Epidermal melanocyte (primary cell): Measurements from ENCODE around the gene RETREG3.
"Not testable (repeated sequence)": the region's sequence is repeated elsewhere in the genome, so short reads cannot be mapped to it uniquely, and the experiment has no call there.

Experiments used
- DNase-seq: peaks from one replicate; pipeline ENCODE4 v3.0.0; 2011; ENCODE audit warnings: low spot score; ENCODE audit not compliant: insufficient read length

The RETREG3 gene, protein sequence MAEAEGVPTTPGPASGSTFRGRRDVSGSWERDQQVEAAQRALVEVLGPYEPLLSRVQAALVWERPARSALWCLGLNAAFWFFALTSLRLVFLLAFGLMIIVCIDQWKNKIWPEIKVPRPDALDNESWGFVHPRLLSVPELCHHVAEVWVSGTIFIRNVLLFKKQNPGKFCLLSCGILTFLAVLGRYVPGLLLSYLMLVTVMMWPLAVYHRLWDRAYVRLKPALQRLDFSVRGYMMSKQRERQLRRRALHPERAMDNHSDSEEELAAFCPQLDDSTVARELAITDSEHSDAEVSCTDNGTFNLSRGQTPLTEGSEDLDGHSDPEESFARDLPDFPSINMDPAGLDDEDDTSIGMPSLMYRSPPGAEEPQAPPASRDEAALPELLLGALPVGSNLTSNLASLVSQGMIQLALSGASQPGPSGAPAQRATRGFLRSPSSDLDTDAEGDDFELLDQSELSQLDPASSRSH

DNA sequence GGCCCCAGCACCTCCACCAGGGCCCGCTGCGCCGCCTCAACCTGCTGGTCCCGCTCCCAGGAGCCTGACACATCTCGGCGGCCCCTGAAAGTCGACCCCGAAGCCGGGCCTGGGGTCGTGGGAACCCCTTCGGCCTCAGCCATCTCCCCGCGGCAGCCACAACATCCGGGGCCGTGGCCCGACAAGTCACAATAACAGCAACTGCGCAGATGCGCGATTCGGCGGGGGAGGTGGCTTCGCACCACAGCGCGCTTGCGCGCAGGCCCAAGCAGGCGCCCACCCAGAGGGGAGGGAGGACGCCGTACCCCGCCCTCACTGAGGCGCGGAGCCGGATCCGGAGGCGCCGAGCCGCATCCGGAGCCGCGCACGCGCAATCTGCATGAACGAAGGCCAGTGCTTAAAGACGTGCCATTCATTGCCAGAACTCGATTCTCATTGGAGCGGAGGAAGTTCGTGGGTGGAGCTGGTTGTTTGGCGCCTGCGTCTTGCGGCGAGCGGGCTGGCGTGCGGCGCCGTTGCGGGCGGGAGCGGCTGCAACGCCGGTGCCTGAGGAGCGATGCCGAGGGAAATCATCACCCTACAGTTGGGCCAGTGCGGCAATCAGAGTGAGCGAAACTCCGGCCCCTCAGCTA, at the start of gene RETREG3, which contains the start of gene TUBG1:
TSS of gene RETREG3 (minus strand) at position 193 of the 632 bp plus-strand sequence. CDS start at position 143, 50 bp downstream.
TSS of gene TUBG1 (plus strand) at position 502 of the 632 bp plus-strand sequence. CDS start at position 557, 55 bp downstream.
- DNase-seq: peak; percentile 98

DNA sequence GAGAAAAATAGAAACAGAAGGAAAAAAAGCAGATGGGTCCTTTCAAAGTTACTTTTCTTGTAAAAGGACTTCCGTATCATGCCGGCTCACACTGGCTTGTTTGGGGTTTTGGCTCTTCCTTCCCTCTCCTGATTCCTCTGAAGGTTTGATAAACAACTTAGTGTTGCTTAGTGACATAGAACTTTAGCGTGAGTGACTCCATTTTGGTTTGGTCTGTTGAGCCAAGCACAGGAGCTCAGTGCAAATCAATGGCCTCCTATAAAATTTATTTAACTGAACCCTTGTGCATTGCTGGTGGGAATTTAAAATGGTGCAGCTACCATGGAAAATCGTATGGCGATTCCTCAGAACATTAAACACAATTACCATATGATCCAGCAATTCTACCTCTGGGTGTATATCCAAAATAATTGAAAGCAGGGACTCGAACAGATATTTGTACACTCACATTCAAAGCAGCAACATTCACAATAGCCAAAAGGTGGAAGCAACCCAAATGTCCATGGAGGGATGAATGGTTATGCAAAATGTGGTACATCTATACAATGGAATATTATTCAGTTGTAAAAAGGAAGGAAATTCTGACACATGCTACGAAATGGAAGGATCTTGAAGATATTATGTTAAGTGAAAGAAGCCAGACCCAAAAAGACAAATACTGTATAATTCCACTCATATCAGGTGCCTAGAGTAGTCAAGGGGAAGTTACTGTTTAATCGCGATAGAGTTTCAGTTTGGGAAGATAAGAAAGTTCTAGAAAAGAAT, 48.8 kb upstream of the RETREG3 start:
- DNase-seq: no peak

DNA sequence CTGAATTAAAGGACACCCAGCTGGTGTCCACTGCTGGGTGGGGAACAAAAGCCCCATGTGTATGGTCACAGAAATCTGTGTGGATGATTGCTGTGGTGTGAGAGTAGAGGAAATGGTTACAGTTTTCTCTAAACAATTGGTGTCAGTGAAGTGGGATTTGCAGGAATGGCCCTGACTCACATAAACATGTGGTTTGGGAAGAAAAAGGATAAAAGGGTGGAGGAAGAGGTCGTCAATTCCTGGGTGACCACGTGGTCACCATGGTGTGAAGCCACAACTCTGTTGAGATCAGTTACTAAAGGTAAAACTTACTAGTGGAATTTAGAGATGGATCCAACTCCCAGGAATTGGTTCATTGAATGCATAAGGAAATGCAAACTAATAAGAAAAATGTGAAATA, 46.4 kb upstream of the RETREG3 start:
- no peak for DNase-seq

DNA sequence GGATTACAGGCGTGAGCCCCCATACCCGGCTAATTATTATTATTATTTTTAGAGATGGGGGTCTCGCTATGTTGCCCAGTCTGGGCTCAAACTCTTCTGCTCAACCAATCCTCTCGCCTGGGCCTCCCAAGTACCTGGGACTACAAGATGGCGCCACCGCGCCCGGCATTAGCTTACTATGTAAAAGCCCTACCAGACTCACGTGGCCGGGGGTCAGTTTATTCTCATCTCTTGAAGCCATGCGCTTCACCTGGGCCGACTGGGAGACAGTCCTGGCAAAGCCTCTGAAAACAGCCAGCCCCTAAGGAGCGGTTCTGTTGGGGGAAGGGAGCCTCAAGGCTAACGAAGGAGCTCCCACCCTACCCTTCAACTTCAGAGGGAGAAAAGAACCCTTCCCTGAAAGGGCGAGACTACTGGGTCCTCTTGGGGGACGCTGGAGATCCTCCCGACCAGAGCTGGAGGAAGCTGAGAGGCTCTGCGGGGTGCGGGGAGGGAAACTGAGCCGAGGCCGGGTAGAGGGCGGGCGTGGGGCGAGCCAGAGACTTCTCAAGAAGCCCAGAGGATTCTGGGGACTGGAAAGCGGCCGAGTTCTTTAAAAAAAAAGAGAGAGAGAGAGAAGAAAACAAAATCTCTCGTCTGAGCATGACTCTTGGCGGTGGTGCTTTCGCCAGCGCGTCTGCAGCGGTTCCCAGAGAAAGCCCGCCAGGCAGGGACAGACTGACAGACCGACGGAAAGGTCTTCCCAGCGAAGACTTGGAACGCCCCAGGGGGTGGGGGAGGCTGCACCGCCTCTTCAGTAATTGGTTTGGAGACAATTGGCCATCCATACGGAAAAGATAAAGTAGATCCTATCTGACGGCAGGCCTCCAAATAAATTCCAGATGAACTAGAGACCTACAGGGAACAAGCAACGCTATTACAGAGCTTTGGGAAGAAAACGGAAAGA, 44.3 kb upstream of the RETREG3 start:
- peak; percentile 57 for DNase-seq

DNA sequence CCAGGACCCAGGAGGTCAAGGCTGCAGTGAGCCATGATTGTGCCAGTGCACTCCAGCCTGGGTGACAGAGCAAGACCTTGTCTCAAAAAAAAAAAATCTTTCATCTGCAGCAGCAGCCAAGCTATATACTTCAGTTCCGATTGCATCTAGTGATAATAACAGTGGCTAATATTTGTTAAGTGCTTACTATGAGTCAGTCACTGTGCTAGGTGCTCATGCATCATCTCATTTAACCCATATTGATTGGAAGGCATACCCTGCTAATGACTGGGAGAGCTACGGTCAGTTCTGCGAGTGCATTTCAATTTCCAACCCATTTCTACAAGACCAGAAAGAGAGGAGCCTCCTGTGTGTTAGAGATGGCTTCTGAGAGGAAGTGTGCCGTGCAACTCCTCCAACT, 42.2 kb upstream of the RETREG3 start:
- DNase-seq: no peak

DNA sequence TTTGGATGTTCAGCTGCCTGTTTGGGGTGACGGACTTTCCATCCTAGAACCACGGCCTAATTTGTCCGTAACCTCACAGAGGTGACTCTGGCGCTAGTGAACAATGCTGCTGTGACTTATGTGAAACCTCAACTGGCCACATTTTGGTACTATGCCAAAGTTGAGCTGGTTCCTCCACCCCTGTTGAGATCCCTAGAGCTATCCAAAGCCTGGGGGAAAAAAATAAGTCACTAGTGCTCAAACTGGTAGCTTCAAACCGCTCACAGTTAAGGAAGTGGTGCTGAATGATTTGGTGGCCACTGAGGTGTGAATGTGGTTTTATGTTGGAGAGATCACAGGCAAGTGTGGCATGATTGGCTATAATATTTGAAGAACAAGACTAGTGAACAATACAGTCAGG, 38.6 kb upstream of the RETREG3 start:
- no peak for DNase-seq

DNA sequence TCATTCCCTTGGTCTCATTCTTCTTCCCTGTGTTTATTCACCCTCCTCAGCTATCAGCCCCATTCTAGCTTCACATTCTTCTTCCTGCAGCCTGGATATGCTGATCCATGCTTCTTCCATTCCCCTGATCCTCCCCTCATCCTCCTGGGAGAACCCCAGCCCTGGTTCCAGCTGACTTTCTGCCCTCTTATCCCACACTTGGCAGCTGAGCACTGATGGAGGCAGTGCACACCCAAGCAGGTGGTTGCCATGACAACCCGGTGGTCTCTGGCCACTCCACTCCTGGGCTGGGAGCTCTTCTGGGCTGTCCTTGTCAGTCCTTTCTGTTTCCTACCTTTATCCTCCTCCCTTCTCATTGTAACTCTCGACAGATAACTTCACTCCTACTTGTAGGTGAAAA, 33.2 kb upstream of the RETREG3 start:
- DNase-seq: no peak

DNA sequence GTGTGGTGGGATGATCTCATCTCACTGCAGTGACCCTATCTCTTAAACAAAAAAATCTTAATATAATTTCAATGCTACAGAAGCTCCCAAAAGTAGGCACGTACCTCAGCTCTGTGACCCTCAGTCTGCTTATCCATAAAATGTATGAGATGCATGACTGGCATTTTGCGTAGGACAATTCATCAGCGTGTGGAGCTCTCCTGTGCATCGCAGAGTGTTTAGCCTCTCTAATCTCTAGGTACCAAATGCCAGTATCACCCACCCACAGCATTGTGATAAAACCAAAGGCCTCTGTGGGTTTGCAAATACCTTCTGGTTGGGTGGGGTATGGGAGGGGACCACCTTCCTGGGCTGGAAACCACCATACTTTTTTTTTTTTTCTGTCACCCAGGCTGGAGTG, 30.9 kb upstream of the RETREG3 start:
- no peak for DNase-seq

DNA sequence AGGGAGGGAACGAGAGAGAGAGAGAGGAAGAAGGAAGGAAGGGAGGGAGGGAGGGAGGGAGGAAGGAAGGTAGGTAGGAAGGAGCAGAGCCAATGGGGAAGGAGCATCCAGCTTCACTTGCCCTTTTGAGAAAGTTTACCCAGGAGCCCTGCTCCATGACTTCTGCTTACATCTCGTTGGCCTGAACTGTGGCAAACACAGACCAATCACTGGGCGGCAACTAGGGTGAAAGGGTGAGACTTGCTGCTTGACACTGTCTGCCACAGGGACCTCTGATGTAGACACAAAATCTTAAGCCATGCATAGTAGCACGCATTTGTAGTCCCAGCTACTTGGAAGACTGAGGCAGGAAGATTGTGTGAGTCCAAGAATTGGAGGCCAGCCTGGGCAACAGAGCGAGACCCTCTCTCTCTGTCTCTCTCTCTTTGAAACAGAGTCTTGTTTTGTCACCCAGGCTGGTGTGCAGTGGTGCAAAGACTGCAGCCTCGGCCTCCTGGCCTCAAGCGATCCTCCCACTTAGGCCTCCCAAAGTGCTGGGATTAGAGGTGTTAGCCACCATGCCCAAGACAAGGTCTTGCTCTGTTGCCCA, 30.4 kb upstream of the RETREG3 start:
- no peak for DNase-seq

DNA sequence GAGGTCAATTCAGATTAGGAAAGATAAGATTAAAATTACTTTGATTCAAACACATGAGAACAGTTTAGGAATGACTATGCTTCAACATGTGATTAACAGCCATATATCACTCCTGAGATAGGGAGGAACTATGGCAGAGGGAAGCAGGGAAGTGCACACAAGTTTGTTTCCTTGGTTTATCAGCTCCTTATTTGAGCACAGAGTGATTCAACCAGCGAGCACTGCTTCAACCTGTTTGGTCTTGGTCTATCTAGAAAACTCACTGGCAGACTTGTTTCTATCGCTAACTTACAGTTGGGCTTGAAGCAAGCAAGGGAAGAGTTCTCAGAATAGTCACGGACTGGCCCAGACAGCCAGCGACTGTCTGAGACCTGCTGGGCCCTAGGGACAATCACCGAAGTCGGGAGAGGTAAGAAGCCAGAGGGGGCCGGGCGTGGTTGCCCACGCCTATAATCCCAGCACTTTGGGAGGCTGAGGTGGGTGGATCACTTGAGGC, 23.8 kb upstream of the RETREG3 start:
- no peak for DNase-seq

DNA sequence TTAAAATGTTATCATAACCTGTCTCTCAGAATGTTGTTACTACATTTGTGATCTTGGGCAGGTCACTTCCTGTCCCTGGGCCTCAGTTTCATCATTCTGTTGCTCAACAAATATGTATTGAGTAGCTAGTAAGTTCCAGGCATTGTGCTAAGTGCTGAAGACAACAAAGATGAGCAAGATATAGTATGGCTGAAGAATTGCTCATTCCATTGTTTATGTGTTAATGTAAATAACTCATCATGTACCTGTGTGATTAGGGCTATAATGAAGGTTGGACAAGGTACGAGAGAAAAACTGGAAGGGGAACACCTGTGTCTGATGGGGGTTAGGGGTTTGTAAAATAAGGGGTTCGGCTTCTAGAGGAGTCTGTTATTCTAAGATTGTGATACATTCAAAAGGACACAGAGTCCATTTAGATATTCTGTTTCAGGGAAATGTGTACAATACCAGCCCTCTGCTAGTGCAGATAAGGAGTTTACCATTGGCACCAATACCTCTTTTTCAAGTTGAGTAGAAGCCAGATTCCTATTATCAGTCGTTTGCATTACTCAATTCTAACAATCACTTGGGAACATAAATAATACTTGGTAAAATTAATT, 20.3 kb upstream of the RETREG3 start:
- DNase-seq: no peak

DNA sequence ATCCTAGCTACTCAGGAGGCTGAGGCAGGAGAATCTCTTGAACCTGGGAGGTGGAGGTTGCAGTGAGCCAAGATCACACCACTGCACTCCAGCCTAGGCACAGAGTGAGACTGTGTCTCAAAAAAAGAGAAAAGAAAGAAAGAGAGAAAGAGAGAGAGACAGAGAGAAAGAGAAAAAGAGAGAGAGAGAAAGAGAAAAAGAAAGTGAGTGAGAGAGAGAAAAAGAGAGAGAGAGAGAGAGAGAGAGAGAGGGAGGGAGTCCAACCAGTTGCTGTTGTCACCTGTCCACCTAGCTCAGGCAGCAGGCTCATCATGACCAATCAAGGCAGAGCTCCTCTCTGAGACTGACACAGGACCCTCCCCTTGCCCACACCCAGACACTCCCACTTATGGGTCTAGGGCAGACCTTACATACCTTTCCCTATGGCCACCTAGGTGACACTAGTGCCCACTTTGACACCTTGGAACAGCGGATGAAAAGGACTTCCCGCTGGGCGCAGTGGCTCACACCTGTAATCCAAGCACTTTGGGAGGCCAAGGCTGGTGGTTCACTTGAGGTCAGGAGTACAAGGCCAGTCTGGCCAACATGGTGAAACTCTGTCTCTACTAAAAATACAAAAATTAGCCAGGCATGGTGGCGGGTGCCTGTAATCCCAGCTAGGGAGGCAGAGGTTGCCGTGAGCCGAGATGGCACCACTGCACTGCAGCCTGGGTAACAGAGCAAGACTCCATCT, 18.0 kb upstream of the RETREG3 start:
- DNase-seq: not testable (repeated sequence)

DNA sequence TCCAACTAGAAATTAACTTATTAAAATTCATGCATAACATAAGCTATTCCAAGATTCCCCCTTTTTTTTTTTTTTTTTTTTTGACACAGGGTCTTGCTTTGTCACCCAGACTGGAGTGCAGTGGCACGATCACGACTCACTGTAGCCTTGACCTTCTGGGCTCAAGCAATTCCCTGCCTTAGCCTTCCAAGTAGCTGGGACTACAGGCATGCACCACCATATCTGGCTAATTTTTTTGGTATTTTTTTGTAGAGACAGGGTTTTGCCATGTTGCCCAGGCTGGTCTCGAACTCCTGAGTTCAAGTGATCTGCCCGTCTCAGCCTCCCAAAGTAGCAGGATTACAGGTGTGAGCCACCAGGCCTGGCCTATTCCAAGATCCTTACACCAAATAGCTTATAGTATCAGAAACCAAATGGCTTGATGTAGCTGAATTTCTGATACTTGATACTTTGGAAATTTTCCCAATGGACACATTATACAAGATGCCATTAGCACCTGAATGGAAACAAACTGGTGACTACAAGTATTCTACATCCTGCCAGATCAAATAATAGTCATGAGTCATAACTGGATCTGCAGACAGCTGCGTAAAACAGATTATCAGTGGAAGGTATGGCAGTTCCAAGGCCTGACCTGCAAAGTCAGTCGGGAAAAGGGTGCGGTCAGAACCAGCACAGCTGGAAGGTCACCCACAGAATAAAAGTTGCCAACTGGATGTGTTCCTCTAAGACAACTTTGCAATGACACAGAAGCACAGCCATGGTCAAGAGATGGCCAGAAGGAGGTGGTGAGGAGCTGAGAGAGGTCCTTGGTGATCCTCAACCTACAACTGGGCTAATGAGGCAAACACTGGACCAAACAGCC, 14.8 kb upstream of the RETREG3 start:
- DNase-seq: no peak

DNA sequence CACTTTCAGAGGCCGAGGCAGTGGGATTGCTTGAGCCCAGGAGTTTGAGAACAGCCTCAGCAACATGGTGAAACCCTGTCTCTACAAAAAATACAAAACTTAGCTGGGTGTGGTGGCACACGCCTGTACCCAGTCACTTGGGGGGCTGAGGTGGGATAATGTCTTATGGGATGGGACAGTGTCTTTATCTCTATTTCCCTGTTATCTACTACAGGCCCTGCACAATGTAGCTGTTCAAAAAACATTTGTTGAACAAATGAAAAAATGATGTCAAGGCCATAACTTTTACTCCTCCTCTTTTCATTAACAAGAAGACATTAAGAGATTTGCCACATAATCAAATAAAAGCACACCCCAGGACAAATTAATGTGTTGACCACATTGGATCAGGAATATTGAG, 14.1 kb upstream of the RETREG3 start:
- DNase-seq: no peak

DNA sequence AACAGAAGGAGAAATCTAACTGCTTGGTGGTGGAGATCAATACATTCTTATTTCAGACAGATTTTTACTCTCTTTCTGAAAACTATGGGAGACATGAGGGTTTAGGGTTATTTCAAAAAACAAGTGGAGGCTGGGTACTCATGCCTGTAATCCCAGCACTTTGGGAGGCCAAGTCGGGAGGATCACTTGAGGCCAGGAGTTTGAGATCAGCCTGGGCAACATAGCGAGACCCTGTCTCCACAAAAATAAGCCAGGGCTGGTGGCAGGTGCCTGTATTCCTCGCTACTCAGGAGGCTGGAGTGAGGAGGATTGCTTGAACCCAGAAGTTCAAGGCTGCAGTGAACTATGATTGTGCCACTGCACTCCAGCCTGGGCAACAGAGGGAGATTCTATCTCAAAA, 12.8 kb upstream of the RETREG3 start:
- not testable (repeated sequence) for DNase-seq

DNA sequence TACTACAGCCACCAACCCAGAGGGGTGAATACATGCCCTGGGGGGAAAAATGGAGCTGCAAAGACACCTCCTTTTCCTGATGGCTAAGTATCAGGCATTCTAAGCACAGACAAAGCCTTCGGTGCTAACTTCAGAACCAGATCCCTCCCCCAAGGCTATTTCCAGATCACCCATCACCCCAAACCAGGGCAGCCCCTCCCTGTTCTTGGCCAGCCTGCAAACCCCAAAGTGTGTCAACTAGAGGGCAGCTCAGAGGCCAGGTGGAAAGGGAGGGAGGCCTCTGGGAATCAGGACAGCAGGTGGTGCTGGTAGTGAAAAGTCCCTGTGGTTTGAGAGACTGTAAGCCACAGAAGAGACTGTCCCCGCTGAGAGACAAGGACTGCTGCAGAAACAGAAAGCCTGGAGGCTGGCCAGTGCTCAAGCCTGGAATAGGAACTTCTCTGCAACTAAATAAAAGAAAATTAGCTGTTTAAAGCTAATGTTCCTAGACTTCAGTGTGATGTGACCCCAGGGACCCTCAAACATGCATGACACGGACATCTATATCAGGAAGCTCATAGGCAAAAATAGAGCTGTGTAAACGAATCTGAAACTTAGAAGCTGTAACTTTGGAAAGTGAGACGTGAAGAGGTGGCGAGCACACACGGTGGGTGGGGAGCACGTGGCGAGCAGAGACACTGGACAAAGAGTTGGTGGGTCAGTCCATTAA, 9.4 kb upstream of the RETREG3 start:
- DNase-seq: no peak

DNA sequence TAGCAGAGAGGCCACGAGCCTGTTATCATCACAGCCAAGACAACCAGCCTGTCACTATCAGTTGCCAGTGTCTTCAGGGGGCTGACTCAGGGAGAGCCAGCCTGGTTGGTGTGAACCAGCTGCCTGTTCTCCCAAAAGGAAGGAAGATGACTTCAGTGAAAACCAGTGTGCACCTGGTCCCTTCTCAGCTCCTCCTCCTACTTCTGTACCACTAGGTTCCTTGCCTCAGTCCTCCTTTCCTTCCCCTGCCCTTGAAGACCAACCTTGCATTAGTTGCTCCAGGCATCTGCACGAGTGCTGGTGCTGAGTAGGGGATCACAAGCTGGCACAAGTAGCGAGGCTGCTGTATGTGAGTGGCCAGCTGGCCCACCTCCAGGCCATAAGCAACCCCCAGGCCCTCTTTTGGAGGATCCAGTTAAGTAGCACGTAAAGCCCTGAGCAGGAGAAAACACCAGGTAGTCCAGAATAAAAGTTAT, 8.8 kb upstream of the RETREG3 start:
- no peak for DNase-seq
